Adrenal gland (tissue), 12 donors: Measurements from ENCODE around the gene DVL1. TPM values are rescaled to one million over a fixed set of nuclear protein-coding genes. Genes with fewer than 3 reads are reported as not detected.

Experiments
- DNase-seq, 7 donors: peaks; one replicate each; pipeline ENCODE4 v3.0.0-alpha.2; 2019 to 2020
- H3K27ac ChIP-seq, 5 donors: fragments of 200-600 bp; sonication (generic) in 4 of 5; 1 replicate in 3 of 5; 2 replicates in 2 of 5; pipeline versions ENCODE4 v1.5.1 to v1.8.0; 2016 to 2020; ENCODE audit warnings: mild to moderate bottlenecking in 1 of 5
- H3K27me3 ChIP-seq: fragments of 200-600 bp; 2 replicates; pipeline ENCODE4 v1.8.0; 2021
- H3K36me3 ChIP-seq, 2 donors: fragments of 200-600 bp; replicated peaks in 1 of 2; 1 replicate in 1 of 2; 2 replicates in 1 of 2; pipeline versions ENCODE4 v1.5.1 to v1.8.0; 2018 to 2022
- H3K4me1 ChIP-seq, 2 donors: fragments of 200-600 bp; replicated peaks in 1 of 2; 1 replicate in 1 of 2; 2 replicates in 1 of 2; pipeline versions ENCODE4 v1.5.1 to v1.8.0; 2018 to 2021
- H3K4me3 ChIP-seq, 4 donors: fragments of 200-600 bp; sonication (generic) in 3 of 4; one replicate each; pipeline ENCODE4 v1.5.1; 2016 to 2018
- H3K9me3 ChIP-seq, 3 donors: fragments of 200-600 bp; sonication (generic) in 1 of 3; replicated peaks in 1 of 3; 1 replicate in 2 of 3; 2 replicates in 1 of 3; pipeline versions ENCODE4 v1.5.1 to v1.8.0; 2016 to 2021
- POLR2A ChIP-seq, 2 donors: fragments of 450-650 bp; IDR thresholded peaks; one replicate each; pipeline ENCODE4 v1.6.1; 2017; ENCODE audit warnings: antibody characterized with exemption in 2 of 2, mild to moderate bottlenecking in 2 of 2, moderate library complexity in 1 of 2
- WGBS, 4 donors: extraction: QIAGEN DNeasy Blood & Tissue Kit in 2 of 4; methylation state at CpG; one replicate each; pipeline versions ENCODE4 v1.1.5 to v1.1.7; 2013 to 2017; 5-methylcytosine and 5-hydroxymethylcytosine counted together
- intact Hi-C, 2 donors: fragments of 100-400 bp; cut with DNase I; formaldehyde crosslinking; loops; one replicate each; pipeline versions ENCODE4 v1.14.1 to v1.15.0; 2022 to 2023
- polyA plus RNA-seq, 3 donors: library from polyadenylated mRNA; stranded (reverse); fragments of 200-250 nt in 2 of 3; fragments of 350-450 nt in 1 of 3; fragmentation: Illumina TruSeq in 1 of 3; extraction: RNeasy Lipid Tissue Mini Kit (QIAGEN cat#74804) in 1 of 3; gene quantifications; one replicate each; pipeline ENCODE4 v1.2.3, GENCODE V29; 2013 to 2014
- total RNA-seq, 9 donors: library from RNA; depleted of rRNA in 4 of 9; stranded (reverse); fragments of >200 nt in 4 of 9; fragments of 120-200 nt in 1 of 9; fragmentation: NEBNext Ultra II Directional in 1 of 9; extraction: Animal tissue kit (Norgen Biotek cat#: 25700) in 1 of 9; gene quantifications; one replicate each; pipeline versions ENCODE4 v1.1.0 to v1.2.4, GENCODE V29; 2013 to 2023
- TF ChIP-seq, protein P1 (sequence below), 6 experiments: fragments of 450-650 bp in 4 of 6; fragments of 200-600 bp in 2 of 6; sonication (generic) in 1 of 6; IDR thresholded peaks; 1 replicate in 5 of 6; 2 replicates in 1 of 6; pipeline versions ENCODE4 v1.5.1 to v1.8.0; 2016 to 2021; ENCODE audit warnings: antibody characterized with exemption in 6 of 6, mild to moderate bottlenecking in 2 of 6, moderate library complexity in 1 of 6
- donor health status: healthy with polysubstance abuse.
- donor health status: Bipolar disorder and iron deficiency.
- donor health status: DM: yes; HTN: yes; CAD: no.
- donor health status: DM: no; HTN: no; CAD: no.
- donor health status: DM: no; HTN: no; CAD: no.
- donor health status: DM: yes; HTN: yes; CAD: no.

The DVL1 gene
- total and polyA plus RNA-seq, 12 donors, result 4.0 to 279 (median 89.2) TPM

DNA sequence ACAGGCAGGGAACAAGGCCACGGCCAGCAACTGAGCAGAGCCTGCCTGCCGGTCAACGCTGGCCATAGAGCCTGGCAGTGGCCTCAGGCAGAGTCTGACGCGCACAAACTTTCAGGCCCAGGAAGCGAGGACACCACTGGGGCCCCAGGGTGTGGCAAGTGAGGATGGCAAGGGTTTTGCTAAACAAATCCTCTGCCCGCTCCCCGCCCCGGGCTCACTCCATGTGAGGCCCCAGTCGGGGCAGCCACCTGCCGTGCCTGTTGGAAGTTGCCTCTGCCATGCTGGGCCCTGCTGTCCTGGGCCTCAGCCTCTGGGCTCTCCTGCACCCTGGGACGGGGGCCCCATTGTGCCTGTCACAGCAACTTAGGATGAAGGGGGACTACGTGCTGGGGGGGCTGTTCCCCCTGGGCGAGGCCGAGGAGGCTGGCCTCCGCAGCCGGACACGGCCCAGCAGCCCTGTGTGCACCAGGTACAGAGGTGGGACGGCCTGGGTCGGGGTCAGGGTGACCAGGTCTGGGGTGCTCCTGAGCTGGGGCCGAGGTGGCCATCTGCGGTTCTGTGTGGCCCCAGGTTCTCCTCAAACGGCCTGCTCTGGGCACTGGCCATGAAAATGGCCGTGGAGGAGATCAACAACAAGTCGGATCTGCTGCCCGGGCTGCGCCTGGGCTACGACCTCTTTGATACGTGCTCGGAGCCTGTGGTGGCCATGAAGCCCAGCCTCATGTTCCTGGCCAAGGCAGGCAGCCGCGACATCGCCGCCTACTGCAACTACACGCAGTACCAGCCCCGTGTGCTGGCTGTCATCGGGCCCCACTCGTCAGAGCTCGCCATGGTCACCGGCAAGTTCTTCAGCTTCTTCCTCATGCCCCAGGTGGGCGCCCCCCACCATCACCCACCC lies 17.9 kb downstream of the DVL1 start, which contains the start of gene TAS1R3:
Gene TAS1R3 (plus strand): TSS at position 213 of the 898 bp plus-strand sequence. CDS start 66 bp downstream, at position 279.
- Histone ChIP-seq H3K27me3 (no peaks in the 10 kb centered on the region), H3K4me3 (no peak within 1 kb of the TSS), H3K9me3 (no peaks in the 10 kb centered on the region), H3K36me3 (peaks cover 0 to 19% of the 10 kb centered on the region in 2 donors), H3K27ac (no peak within 1 kb of the TSS), H3K4me1 (peaks cover 0 to 14% of the 10 kb centered on the region in 2 donors)
- WGBS, 4 donors, result 52 to 71% (median 55%) methylated on average over 11 to 41 of the region's 41 CpGs
- DNase-seq, result peak in 3 of 7 donors; percentile 49 to 67 (median 61)
- intact Hi-C loops, result no loop called here
- TF ChIP-seq POLR2A (IDR thresholded peaks at IDR 0.05), result no peak
- TF ChIP-seq, protein P1, sequence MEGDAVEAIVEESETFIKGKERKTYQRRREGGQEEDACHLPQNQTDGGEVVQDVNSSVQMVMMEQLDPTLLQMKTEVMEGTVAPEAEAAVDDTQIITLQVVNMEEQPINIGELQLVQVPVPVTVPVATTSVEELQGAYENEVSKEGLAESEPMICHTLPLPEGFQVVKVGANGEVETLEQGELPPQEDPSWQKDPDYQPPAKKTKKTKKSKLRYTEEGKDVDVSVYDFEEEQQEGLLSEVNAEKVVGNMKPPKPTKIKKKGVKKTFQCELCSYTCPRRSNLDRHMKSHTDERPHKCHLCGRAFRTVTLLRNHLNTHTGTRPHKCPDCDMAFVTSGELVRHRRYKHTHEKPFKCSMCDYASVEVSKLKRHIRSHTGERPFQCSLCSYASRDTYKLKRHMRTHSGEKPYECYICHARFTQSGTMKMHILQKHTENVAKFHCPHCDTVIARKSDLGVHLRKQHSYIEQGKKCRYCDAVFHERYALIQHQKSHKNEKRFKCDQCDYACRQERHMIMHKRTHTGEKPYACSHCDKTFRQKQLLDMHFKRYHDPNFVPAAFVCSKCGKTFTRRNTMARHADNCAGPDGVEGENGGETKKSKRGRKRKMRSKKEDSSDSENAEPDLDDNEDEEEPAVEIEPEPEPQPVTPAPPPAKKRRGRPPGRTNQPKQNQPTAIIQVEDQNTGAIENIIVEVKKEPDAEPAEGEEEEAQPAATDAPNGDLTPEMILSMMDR (IDR thresholded peaks at IDR 0.05), result no peak

DNA sequence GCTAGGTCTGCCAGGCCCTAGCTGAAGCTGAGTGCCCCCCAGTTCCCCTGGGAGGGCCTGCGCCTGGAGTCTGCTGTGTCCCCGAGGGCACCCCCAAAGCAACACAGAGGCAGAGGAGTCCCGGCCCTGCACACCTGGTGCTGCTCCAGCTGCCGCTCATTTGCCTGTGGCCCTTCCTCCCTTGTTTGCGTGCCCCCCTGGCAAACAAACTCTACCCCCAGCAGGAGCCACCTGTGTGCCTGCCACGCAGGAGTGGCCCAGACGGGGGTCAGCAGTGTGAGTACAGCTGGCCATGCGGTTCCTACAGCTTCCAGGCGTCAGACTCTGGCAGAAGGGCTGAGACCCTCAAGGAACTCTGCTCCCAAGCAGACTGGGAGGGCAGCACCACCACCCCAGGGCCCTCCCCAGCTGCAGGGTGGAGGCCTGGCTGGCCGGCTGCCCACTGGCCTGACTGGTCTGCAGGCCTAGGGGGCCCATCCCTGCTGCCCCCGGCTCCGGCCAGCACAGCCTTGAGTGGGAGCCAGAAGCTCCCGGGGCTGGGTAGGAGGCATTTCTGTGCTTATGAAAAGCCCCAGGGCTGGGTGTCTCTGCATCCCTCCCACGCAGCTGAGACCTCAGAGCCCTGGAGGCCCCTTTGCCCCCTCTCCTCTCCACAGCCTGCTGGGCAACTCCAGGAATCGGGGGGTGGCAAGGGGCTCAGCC lies 18.7 kb downstream of the DVL1 start:
- no peak for DNase-seq
- TF ChIP-seq POLR2A (IDR thresholded peaks at IDR 0.05), result no peak
- TF ChIP-seq, protein P1 (IDR thresholded peaks at IDR 0.05), result no peak
- no peak overlapping the region for H3K27ac ChIP-seq
- peaks cover 0 to 19% of the 10 kb centered on the region in 2 donors for H3K36me3 ChIP-seq
- no peaks in the 10 kb centered on the region for H3K9me3 ChIP-seq
- H3K4me3 ChIP-seq, result no peak overlapping the region
- WGBS, 4 donors, result 53 to 82% (median 67%) methylated on average over 4 to 15 of the region's 15 CpGs
- intact Hi-C loops, result no loop called here
- peaks cover 4 to 22% of the 10 kb centered on the region in 2 donors for H3K4me1 ChIP-seq
- H3K27me3 ChIP-seq, result no peaks in the 10 kb centered on the region

DNA sequence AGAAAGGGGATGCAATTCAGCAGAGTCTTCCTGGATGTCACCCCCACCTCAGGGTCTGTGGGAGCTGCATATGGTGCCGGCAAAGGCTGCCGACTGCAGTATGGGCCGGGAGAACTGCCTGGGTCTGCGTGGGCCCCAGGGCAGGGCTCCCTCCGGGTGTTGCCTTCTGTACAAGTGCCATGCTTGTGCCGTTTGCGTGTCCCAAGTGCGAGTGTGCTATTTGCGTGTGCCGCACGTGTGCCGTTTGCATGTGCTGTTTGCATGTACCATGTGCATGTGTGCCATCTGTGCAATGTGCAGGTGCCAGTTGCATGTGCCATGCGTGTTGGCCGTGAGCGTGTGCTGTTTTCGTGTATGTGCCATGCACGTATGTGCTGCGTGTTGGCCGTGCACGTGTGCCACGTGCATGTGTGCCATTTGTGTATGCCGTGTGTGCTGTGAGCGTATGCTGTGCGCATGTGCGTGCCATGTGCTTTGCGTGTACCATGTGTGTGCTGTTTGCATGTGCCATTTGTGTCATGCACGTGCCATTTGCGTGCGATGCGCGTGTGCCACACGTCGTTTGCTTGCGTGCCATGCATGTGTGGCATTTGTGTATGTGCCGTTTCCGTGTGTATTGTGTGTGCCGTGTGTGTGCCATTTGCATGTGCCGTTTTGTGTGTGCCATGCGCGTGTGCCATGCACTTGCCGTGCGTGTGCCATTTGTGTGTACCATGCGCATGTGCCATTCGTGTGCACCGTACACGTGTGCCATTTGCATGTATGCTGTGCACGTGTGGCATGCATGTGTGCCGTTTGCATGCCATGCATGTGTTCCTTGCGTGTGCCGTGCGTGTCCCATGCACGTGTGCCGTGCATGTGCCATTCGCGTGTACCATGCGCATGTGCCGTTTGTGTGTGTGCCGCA lies 19.7 kb downstream of the DVL1 start:
- H3K27ac ChIP-seq, result no peak overlapping the region
- no peak overlapping the region for H3K4me3 ChIP-seq
- whole genome bisulfite sequencing, 4 donors, result 85 to 88% (median 86%) methylated on average over 43 to 58 of the region's 58 CpGs
- no peaks in the 10 kb centered on the region for H3K9me3 ChIP-seq
- H3K36me3 ChIP-seq, result peaks cover 0 to 19% of the 10 kb centered on the region in 2 donors
- no peaks in the 10 kb centered on the region for H3K27me3 ChIP-seq
- DNase-seq, result no peak
- intact Hi-C loops, result no loop called here
- H3K4me1 ChIP-seq, result peaks cover 6 to 27% of the 10 kb centered on the region in 2 donors
- no peak for TF ChIP-seq POLR2A (IDR thresholded peaks at IDR 0.05)
- TF ChIP-seq, protein P1 (IDR thresholded peaks at IDR 0.05), result no peak
